NCI-H526 (cell line): Measurements from ENCODE around the gene ATXN10.

Source experiments
- DNase-seq, 2 experiments: peaks; one replicate each; lab custom pipeline; 2025; lab: John Stamatoyannopoulos, UW

The ATXN10 gene

GRCh38 chr22:45860201-45860600 lies 188.6 kb downstream of the ATXN10 start:
- no peak for DNase-seq

GRCh38 chr22:45861259-45861658 lies 189.6 kb downstream of the ATXN10 start:
- no peak for DNase-seq

GRCh38 chr22:45863981-45864751 lies 192.5 kb downstream of the ATXN10 start:
- peak; percentile 5 to 71 for DNase-seq

- no peak for DNase-seq
These were observed 193.4 kb downstream of the ATXN10 start for GRCh38 chr22:45864959-45865476.

GRCh38 chr22:45865561-45866125 lies 194.0 kb downstream of the ATXN10 start:
- no peak for DNase-seq

GRCh38 chr22:45866126-45866645 lies 194.6 kb downstream of the ATXN10 start:
- DNase-seq = no peak

GRCh38 chr22:45866646-45867117 lies 195.0 kb downstream of the ATXN10 start:
- no peak for DNase-seq

GRCh38 chr22:45867118-45867905 lies 195.7 kb downstream of the ATXN10 start:
- peak in 1 of 2 experiments; percentile 62 for DNase-seq

- DNase-seq = no peak
These were observed 196.4 kb downstream of the ATXN10 start for GRCh38 chr22:45867906-45868555.

- no peak for DNase-seq
These were observed 197.1 kb downstream of the ATXN10 start for GRCh38 chr22:45868571-45869339.

GRCh38 chr22:45869340-45869847 lies 197.8 kb downstream of the ATXN10 start:
- no peak for DNase-seq

GRCh38 chr22:45870011-45870410 lies 198.4 kb downstream of the ATXN10 start:
- no peak for DNase-seq

GRCh38 chr22:45871721-45872120 lies 200.1 kb downstream of the ATXN10 start:
- no peak for DNase-seq

- no peak for DNase-seq
These were observed 201.1 kb downstream of the ATXN10 start for GRCh38 chr22:45872659-45873263.

- no peak for DNase-seq
These were observed 204.8 kb downstream of the ATXN10 start for GRCh38 chr22:45876136-45877035.

- DNase-seq = no peak
These were observed 205.4 kb downstream of the ATXN10 start for GRCh38 chr22:45877036-45877380.

- DNase-seq = no peak
These were observed 206.0 kb downstream of the ATXN10 start for GRCh38 chr22:45877651-45878050.

- no peak for DNase-seq
These were observed 206.6 kb downstream of the ATXN10 start for GRCh38 chr22:45878051-45878781.
